MCF 10A (cell line): ENCODE results near the gene CD6. TPM values are rescaled to one million over a fixed set of nuclear protein-coding genes. Genes with fewer than 3 reads are reported as not detected.

Experiments used
- BruUV-seq: library from RNA; stranded (reverse); fragments of 400-500 nt; replicated peaks from 2 replicates; lab custom pipeline; 2021; lab: Mats Ljungman, UMichigan
- CTCF ChIA-PET: fragments of 300-600 bp; sonication (Branson Sonifier 250); formaldehyde crosslinking; extraction: SDS; loops from one replicate; lab custom pipeline; 2021; ENCODE audit warnings: antibody characterized with exemption, inconsistent platforms; lab: Yijun Ruan, JAX
- POLR2A ChIA-PET: fragments of 300-600, 350-650 bp; sonication (Branson Sonifier 250); formaldehyde crosslinking; extraction: SDS; loops from one replicate; lab custom pipeline; 2020; ENCODE audit warnings: antibody characterized with exemption, inconsistent platforms; lab: Yijun Ruan, JAX
- DNase-seq: peaks from one replicate; pipeline ENCODE4 v3.0.0-alpha.2; 2018; ENCODE audit not compliant: unreplicated experiment
- H3K27ac Mint-ChIP-seq: one replicate; pipeline ENCODE4 v1.8.0; 2022; ENCODE audit warnings: mild to moderate bottlenecking, low read depth, mixed read lengths; ENCODE audit not compliant: unreplicated experiment
- H3K27me3 Mint-ChIP-seq: one replicate; pipeline ENCODE4 v1.8.0; 2022; ENCODE audit warnings: mixed read lengths; ENCODE audit not compliant: insufficient read depth, unreplicated experiment
- H3K36me3 Mint-ChIP-seq: one replicate; pipeline ENCODE4 v1.8.0; 2022; ENCODE audit warnings: mild to moderate bottlenecking, moderate library complexity, mixed read lengths; ENCODE audit not compliant: insufficient read depth, unreplicated experiment
- H3K4me1 Mint-ChIP-seq: one replicate; pipeline ENCODE4 v1.8.0; 2022; ENCODE audit warnings: mixed read lengths; ENCODE audit not compliant: insufficient read depth, unreplicated experiment
- H3K4me3 Mint-ChIP-seq: one replicate; pipeline ENCODE4 v1.8.0; 2022; ENCODE audit warnings: mild to moderate bottlenecking, moderate library complexity, mixed read lengths; ENCODE audit not compliant: unreplicated experiment
- H3K9me3 Mint-ChIP-seq: one replicate; pipeline ENCODE4 v1.8.0; 2022; ENCODE audit warnings: mixed read lengths; ENCODE audit not compliant: unreplicated experiment
- intact Hi-C: fragments of 100-400 bp; cut with micrococcal nuclease; formaldehyde crosslinking; loops from 2 replicates; pipeline ENCODE4 v1.14.1; 2022
- total RNA-seq: library from RNA; stranded (reverse); gene quantifications from 2 replicates; pipeline ENCODE4 v1.2.3, GENCODE V29; 2022
- TF ChIP-seq, protein P1 (sequence below): fragments of 200-600 bp; IDR thresholded peaks from one replicate; pipeline ENCODE4 v1.8.0; 2022; ENCODE audit warnings: antibody characterized with exemption, mild to moderate bottlenecking; ENCODE audit not compliant: unreplicated experiment

The CD6 gene
- total RNA-seq, 1 experiment from 2014 or later: not detected

- ChIA-PET POLR2A (interaction anchor here (0.6 to 1.6 kb wide), 5 partner anchors 8 to 261 kb away, joined by 3 to 10 read pairs (median 4); partner anchors contain the start of gene TMEM109), CTCF (interaction anchor here (0.8 to 1.0 kb wide), 5 partner anchors 9 to 263 kb away, joined by 3 to 5 read pairs (median 3); no protein-coding TSS in a partner anchor)
- Mint-ChIP-seq H3K4me1 (peaks cover 13% of the 10 kb centered on the region), H3K9me3 (no peaks in the 10 kb centered on the region), H3K36me3 (peaks cover 20% of the 10 kb centered on the region), H3K4me3 (peak overlapping the region; percentile 79), H3K27ac (no peak overlapping the region), H3K27me3 (no peaks in the 10 kb centered on the region)
- TF ChIP-seq, protein P1, sequence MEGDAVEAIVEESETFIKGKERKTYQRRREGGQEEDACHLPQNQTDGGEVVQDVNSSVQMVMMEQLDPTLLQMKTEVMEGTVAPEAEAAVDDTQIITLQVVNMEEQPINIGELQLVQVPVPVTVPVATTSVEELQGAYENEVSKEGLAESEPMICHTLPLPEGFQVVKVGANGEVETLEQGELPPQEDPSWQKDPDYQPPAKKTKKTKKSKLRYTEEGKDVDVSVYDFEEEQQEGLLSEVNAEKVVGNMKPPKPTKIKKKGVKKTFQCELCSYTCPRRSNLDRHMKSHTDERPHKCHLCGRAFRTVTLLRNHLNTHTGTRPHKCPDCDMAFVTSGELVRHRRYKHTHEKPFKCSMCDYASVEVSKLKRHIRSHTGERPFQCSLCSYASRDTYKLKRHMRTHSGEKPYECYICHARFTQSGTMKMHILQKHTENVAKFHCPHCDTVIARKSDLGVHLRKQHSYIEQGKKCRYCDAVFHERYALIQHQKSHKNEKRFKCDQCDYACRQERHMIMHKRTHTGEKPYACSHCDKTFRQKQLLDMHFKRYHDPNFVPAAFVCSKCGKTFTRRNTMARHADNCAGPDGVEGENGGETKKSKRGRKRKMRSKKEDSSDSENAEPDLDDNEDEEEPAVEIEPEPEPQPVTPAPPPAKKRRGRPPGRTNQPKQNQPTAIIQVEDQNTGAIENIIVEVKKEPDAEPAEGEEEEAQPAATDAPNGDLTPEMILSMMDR: no peak
- no peak for DNase-seq
- intact Hi-C loops: loop anchor here (1.0 kb wide), 1 partner anchor 8 kb away; no protein-coding TSS in a partner anchor
- no TSS peak for BruUV-seq
These were observed 47.7 kb upstream of the CD6 start for GRCh38 chr11:60923800-60924109.

GRCh38 chr11:60924110-60924905 lies 47.2 kb upstream of the CD6 start, which contains the start of gene TMEM132A:
Gene TMEM132A (plus strand): TSS chr11:60924460. CDS start chr11:60924634, 174 bp downstream.
- DNase-seq: peak; percentile 72
- ChIA-PET POLR2A (interaction anchor here (0.6 to 1.6 kb wide), 5 partner anchors 9 to 260 kb away, joined by 3 to 10 read pairs (median 4); partner anchors contain the start of gene TMEM109), CTCF (interaction anchor here (0.5 to 0.9 kb wide), 5 partner anchors 9 to 263 kb away, joined by 3 to 5 read pairs (median 3); no protein-coding TSS in a partner anchor)
- Mint-ChIP-seq H3K27me3 (no peaks in the 10 kb centered on the region), H3K27ac (no peak within 1 kb of the TSS), H3K9me3 (no peaks in the 10 kb centered on the region), H3K4me1 (peaks cover 13% of the 10 kb centered on the region), H3K36me3 (peaks cover 20% of the 10 kb centered on the region), H3K4me3 (peak within 1 kb of the TSS; percentile 79)
- TF ChIP-seq, protein P1: no peak
- no TSS peak for BruUV-seq
- intact Hi-C loops: loop anchor here (1.0 kb wide), 1 partner anchor 9 kb away; no protein-coding TSS in a partner anchor

- H3K4me1 Mint-ChIP-seq: peaks cover 13% of the 10 kb centered on the region
- no TSS peak for BruUV-seq
- H3K27me3 Mint-ChIP-seq: no peaks in the 10 kb centered on the region
- ChIA-PET POLR2A (interaction anchor here (2.5 kb wide), 1 partner anchor 8 kb away, joined by 9 read pairs; no protein-coding TSS in a partner anchor), CTCF (interaction anchor here (0.5 kb wide), 1 partner anchor 262 kb away, joined by 3 read pairs; no protein-coding TSS in a partner anchor)
- H3K9me3 Mint-ChIP-seq: no peaks in the 10 kb centered on the region
- H3K4me3 Mint-ChIP-seq: peak overlapping the region; percentile 79
- H3K36me3 Mint-ChIP-seq: peaks cover 12% of the 10 kb centered on the region
- no peak for DNase-seq
- peak overlapping the region; percentile 20 for H3K27ac Mint-ChIP-seq
- TF ChIP-seq, protein P1: no peak
- intact Hi-C loops: loop anchor here (1.0 kb wide), 1 partner anchor 10 kb away; no protein-coding TSS in a partner anchor
These were observed 46.3 kb upstream of the CD6 start for GRCh38 chr11:60924906-60925853.
